ENCODE data around the gene PAM16.

PAM16 gene

GRCh38 chr16:4358236-4358635 is 7.1 kb upstream of the PAM16 start:
- TF ChIP-seq CTCF (IDR thresholded peaks at IDR 0.05; ENCODE audit: borderline replicate concordance, control extremely low read depth, extremely low read depth, insufficient read depth, missing control alignments): no peak
- in situ Hi-C loops (cut with MboI; ENCODE audit: low sequenced_read_pairs, unreplicated experiment): no loop called here
- DNase-seq (ENCODE audit: low spot score): no peak

GRCh38 chr16:4356820-4357219 is 5.7 kb upstream of the PAM16 start:
- in situ Hi-C loops (cut with MboI; ENCODE audit: low sequenced_read_pairs, unreplicated experiment): no loop called here
- TF ChIP-seq CTCF (IDR thresholded peaks at IDR 0.05; ENCODE audit: borderline replicate concordance, control extremely low read depth, extremely low read depth, insufficient read depth, missing control alignments): no peak
- no peak for DNase-seq (ENCODE audit: low spot score)

GRCh38 chr16:4354512-4355409 is 3.6 kb upstream of the PAM16 start:
- in situ Hi-C loops (cut with MboI; ENCODE audit: low sequenced_read_pairs, unreplicated experiment): no loop called here
- no peak for DNase-seq (ENCODE audit: low spot score)
- no peak for TF ChIP-seq CTCF (IDR thresholded peaks at IDR 0.05; ENCODE audit: borderline replicate concordance, control extremely low read depth, extremely low read depth, insufficient read depth, missing control alignments)

GRCh38 chr16:4353675-4354074 is 2.6 kb upstream of the PAM16 start:
- in situ Hi-C loops (cut with MboI; ENCODE audit: low sequenced_read_pairs, unreplicated experiment): no loop called here
- DNase-seq (ENCODE audit: low spot score): no peak
- no peak for TF ChIP-seq CTCF (IDR thresholded peaks at IDR 0.05; ENCODE audit: borderline replicate concordance, control extremely low read depth, extremely low read depth, insufficient read depth, missing control alignments)

GRCh38 chr16:4352843-4353242 is 1.7 kb upstream of the PAM16 start:
- DNase-seq (ENCODE audit: low spot score): no peak
- TF ChIP-seq CTCF (IDR thresholded peaks at IDR 0.05; ENCODE audit: borderline replicate concordance, control extremely low read depth, extremely low read depth, insufficient read depth, missing control alignments): no peak
- in situ Hi-C loops (cut with MboI; ENCODE audit: low sequenced_read_pairs, unreplicated experiment): no loop called here

- in situ Hi-C loops (cut with MboI; ENCODE audit: low sequenced_read_pairs, unreplicated experiment): no loop called here
- TF ChIP-seq CTCF (IDR thresholded peaks at IDR 0.05; ENCODE audit: borderline replicate concordance, control extremely low read depth, extremely low read depth, insufficient read depth, missing control alignments): no peak
- DNase-seq (ENCODE audit: low spot score): no peak
These were observed 759 bp upstream of the PAM16 start for GRCh38 chr16:4351880-4352279.

All from GM13976 (cell line).